Hematopoietic multipotent progenitor cell treated with erythropoietin and hydrocortisone succinate and interleukin-3 and kit ligand, for 17 days (in vitro differentiated cells): ENCODE data around the gene OSBP.
"Not testable (repeated sequence)": the region's sequence is repeated elsewhere in the genome, so short reads cannot be mapped to it uniquely, and the experiment has no call there.

Experiments
- DNase-seq: peaks from one replicate; pipeline ENCODE4 v3.0.0-alpha.2; 2015; ENCODE audit warnings: low spot score

The OSBP gene

DNA sequence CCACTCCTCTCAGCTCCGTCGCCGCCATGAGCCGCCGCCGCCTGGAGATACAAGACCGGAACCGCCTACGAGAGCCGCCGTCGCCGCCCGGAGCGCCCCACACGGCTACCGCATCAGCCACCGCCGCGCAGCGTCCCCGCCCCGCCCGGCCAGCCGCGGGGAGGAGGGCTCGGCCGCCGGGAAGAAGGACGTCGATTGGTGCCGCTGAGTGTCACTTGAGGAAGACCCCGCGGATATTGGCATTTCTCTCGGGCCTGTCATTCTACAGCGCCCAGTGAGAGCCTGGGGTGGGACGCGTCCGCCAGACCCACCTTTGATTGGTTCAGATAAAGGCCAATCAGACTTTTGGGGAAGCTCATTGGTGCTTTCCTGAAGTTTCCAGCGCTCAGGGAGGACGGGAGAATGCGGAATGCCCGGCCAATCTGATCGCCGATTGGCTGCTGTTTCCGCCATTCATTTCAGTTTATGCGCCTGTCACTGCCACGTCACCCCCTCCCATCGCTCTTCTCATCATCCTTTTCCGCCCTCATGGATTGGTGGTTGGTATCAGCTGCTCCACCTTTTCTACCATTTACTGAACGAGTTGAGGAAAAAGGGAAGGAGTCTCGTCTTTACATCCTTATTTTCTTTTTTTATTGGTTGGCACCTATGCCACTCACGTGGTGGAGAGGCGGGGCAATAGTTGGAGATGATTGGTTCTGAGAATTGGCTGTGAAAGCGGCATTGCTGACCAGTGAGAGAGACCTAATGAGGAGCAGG, at the start of gene OSBP:
OSBP (minus strand) TSS at position 138 of the 759 bp plus-strand sequence; CDS start at position 28, 110 bp downstream.
- DNase-seq, result peak; percentile 100

DNA sequence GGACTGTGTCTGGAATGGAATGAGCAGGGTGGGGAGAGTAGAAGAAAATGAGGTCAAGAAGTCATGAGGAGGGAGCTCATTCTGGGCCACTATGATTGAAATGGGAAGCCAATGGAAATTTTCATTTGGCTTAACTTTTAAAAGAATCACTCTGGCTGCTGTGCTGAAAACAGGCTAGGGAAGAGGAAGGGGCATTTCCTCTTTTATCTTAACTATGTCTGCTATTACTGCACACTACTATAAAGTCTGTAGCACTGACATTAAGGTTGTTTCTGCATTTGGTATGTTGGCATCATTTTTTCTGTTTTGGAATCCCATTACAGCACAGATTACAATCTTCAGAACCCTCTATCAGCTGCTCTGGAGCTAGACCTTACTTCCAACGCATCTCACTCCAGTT, 45.0 kb upstream of the OSBP start:
- no peak for DNase-seq

- no peak for DNase-seq
These were observed 44.4 kb upstream of the OSBP start for GRCh38 chr11:59659981-59660380.

DNA sequence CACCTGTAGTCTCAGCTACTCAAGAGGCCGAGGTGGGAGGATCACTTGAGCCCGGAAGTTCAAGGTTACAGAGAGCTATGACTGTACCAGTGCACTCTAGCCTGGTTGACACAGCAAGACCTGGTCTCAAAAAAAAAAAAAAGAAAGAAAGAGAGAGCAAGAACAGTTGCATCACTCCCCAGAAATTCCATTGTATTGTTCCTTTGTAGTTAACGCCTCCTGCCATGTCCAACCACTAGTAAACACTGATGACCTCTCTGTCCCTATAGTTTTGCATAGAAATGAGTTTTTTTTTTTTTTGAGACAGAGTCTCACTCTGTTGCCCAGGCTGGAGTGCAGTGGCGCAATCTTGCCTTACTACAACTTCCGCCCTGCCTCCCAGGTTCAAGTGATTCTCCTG, 42.5 kb upstream of the OSBP start:
- no peak for DNase-seq

DNA sequence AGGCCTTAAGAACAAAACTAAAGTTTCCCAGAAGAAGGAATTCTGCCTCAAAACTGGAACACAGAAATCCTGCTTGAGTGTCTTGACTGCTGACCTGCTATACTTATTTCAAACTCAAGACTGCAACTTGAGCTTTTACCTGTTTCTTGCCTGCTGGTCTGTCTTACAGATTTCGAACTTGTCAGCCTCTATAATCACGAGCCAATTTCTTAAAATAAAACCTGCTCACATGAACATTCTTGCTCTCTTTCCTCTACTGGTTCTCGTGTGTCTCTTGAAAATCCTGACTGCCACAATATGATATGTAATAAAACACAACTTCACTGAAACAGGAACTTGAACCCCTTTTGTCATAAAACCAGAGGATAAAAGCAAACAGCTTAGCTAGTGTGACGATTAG, 39.3 kb upstream of the OSBP start:
- DNase-seq, result no peak

DNA sequence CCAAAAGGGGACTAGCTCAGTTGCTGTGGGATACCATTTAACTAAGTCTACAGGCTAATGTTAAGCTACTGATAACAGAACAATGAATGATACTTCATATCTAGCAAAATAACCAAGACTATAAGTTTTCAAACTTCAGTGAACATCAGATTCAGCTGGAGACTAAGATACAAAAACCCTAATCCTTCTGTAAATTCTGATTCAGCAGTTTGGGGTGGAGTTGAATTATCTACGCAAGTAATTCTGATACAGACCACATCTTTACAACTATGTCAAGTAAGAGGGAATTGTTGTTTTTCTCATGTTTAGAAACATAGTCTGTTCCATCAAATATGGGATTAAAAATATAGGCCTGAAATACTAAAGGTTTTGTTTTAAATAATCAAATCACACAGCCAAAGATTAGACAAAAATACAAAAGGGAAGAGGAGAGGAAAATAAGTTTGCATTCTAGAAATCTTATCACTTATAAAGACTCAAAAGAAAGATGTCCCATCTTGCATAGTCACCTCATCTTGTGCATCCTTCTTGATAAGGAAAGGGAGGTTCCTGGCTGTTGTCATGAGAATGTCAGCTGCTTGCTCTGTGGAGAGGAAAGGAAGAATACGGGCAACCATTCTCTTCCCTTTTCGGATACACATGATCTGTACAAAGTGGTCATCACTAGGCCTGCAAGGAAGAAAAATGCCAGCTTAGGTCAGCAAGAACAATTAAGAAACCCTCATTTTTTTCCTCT, 31.8 kb upstream of the OSBP start:
- no peak for DNase-seq

GRCh38 chr11:59644528-59644927, 29.0 kb upstream of the OSBP start:
- DNase-seq, result no peak

GRCh38 chr11:59643390-59643789, 27.8 kb upstream of the OSBP start:
- no peak for DNase-seq

DNA sequence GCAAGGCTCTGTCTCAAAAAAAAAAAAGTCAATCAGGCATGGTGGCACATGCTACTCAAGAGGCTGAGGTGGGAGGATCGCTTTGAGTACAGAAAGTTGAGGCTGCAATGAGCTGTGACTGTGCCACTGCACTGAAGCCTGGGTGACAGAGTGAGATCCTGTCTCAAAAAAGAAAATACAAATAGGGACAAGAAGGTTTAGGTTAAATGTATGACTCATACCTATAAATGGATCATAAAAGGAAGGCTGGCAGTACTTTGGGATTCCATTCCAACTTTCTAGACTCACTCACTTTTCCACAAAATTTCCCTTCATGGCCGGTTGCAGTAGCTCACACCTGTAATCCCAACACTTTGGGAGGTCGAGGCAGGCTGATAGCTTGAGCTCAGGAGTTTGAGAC, 25.6 kb upstream of the OSBP start:
- no peak for DNase-seq

- no peak for DNase-seq
These were observed 14.9 kb upstream of the OSBP start for GRCh38 chr11:59630493-59630892.

DNA sequence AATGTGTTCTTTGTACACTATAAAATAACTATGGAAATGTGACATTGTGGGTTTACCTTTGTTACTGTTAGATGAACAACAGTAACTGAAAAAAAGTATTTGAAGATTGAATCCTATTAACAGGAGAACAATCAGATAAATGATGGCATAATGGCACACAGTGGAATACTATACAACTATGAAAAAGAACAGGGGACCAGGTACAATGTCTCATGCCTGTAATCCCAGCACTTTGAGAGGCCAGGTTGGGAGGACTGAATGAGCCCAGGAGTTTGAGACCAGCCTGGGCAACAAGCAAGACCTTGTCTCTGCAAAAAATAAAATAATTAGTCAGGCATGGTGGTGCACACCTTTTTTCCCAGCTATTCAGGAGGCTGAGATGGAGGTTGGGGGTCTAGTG, 14.4 kb upstream of the OSBP start:
- DNase-seq, result no peak

- not testable (repeated sequence) for DNase-seq
These were observed 11.4 kb upstream of the OSBP start for GRCh38 chr11:59626969-59627368.

- DNase-seq, result no peak
These were observed 10.1 kb upstream of the OSBP start for GRCh38 chr11:59625703-59626102.

DNA sequence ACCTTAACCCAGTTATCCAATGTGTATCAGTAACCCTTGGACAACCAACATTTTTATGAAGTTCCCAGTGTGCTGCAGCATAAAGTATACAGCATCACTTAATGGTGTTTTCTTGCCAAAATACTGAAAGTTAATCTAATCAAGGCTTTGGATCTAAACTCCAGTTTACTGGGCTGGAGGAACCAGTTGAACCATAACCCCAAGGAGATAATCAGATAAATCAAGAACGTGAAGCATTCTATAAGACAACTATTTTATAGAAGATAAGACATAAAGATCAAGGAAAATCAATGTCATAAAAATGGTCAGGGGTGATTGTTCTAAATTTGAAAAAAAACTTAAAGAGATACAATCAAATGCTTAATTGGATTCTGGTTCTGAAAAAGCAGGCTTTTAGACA, 2.3 kb upstream of the OSBP start:
- no peak for DNase-seq

DNA sequence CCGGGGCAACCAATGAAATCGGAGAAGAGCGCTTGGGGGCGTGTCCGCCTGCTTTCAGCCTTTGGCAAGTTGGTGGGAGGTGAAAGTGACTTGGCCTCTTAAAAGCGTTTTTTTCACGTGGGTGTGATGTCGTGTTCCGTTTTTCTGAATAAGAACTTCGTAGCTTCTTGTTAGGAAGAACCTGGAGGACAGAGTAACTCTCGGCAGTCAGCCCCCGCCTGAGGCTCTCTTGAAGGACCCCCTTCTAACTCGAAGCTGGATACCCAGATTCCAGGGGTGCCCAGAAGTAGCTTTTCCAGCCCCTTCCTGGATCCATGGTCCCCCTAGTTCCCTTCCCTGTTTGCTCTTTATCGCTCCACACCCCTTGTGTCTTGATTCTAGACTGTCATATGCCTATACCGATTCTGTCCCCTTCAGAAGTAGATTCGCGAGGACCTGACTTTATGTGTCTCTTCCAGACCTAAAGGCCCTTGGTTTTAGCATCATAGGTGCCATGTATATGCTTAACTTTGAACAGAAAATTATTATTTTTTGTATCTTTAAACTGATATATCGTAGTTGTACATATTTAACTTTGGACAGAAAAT, 915 bp upstream of the OSBP start:
- DNase-seq, result no peak

- DNase-seq, result peak; percentile 66
These were observed 396 bp downstream of the OSBP start for GRCh38 chr11:59615120-59615636.

DNA sequence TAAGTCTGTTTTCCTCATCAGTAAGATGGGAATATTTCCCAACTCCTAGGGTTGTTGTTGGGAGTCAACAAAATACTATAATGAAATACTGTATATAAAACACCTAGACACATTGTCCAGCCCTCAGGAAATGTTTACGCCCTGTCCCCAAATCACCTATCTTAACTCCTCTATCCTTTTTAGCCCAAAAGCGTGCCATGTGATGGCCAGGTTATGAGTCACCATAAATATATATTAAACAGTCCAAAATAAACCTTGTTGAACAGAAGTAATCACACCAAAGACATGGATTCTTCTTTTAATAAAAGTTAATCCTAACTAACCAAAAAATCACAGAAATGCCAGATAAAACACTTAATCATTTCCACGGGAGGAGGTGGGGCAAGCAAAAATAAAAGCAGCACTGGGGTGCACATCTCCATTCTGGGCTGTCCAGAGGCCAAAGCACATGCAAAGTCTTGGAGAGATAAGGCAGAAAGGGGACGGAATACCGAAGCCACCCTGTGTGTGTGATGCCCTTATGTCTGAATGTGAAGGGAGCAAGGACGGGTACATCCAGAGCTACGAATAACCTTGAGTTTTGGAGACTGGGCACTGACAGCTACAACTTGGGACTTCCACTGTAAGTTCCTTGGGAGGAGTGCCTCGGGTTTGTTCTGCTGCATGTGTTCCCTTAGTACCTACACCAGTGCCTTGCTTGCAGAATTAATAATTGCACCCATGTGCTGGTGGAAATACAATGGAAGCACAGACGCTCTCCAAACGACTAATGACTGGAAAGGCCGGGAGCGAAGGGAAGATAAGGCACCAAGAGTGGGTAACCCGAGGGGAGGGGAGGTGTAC, 1.1 kb downstream of the OSBP start:
- DNase-seq, result peak; percentile 45

- DNase-seq, result no peak
These were observed 3.7 kb downstream of the OSBP start for GRCh38 chr11:59611570-59612565.

DNA sequence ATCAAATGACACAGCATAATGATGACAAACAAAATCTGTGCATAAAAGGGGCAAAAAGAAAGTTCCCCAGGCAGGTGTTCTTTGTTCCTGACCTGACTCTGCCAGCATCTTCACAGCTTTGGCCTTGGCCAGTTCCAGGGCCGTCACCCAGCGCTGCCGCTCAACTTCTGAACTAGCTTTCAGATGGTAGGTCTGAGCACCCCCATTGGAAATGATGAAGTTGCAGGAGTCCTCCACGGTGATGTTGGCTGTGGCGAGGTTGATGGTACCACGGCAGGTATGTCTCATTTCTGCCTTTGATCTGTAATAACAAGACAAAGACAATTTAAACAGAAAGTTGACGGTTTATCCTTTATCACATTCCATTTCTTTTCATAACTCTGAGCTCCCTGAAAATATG, 5.3 kb downstream of the OSBP start:
- no peak for DNase-seq

DNA sequence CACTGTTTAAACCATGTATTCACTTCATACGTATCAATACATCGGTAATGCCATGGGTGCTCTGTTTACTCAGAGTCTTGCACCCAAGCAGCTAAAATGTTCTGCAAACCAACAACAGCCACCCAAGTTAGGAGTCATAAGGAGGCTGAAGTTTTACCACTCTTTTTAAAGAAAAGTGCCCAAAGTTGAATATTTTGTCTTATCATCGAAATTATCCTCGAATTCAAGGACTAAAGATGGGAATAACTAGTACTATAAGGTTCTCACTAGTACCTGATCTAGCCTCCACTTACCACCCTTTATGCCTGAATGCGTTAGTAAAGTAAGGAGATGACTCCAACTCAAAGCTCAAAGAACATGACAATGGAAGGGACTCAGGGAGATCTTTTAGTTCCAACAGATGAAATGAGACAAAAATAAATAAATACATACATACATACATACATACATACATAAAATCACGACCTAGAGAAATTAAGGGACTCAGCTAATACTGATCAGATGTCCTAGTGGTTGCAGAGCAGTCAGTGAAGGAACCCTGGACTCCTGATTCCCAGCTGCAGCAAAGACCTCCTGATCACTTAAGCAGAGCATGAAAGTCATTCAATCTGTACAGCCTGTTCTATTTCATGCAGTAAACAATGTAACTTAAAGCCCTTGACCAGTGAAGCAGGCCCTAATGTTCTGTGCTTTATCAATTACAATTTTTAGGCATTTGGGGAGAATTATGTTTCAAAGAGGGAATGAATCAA, 7.7 kb downstream of the OSBP start:
- DNase-seq, result no peak
